H1 (cell line): Measurements from ENCODE around the gene BCL2L1. TPM values are rescaled to one million over a fixed set of nuclear protein-coding genes. Genes with fewer than 3 reads are reported as not detected.

Source experiments
- ATF2 ChIP-seq: IDR thresholded peaks from 2 replicates; pipeline ENCODE4 v1.6.1; 2012; ENCODE audit warnings: low read length, inconsistent platforms
- BACH1 ChIP-seq: IDR thresholded peaks from 2 replicates; pipeline ENCODE4 v1.6.1; 2012; ENCODE audit warnings: low read length, improper control_type of control experiment
- E2F6 ChIP-seq: IDR thresholded peaks from 2 replicates; pipeline ENCODE4 v1.6.1; 2012; ENCODE audit warnings: inconsistent platforms
- JUN ChIP-seq: IDR thresholded peaks from 2 replicates; pipeline ENCODE4 v1.6.1; 2011; ENCODE audit warnings: low read depth, mild to moderate bottlenecking, improper control_type of control experiment, low read length
- NRF1 ChIP-seq: IDR thresholded peaks from 2 replicates; pipeline ENCODE4 v1.6.1; 2011; ENCODE audit warnings: mild to moderate bottlenecking, low read depth, low read length, improper control_type of control experiment
- RFX5 ChIP-seq: IDR thresholded peaks from 2 replicates; pipeline ENCODE4 v1.6.1; 2011; ENCODE audit warnings: low read depth, low read length, improper control_type of control experiment, borderline replicate concordance
- TAF7 ChIP-seq: optimal IDR thresholded peaks from 2 replicates; pipeline ENCODE3; 2011; ENCODE audit warnings: low read depth, mild to moderate bottlenecking, inconsistent platforms, low read length, moderate library complexity, borderline replicate concordance
- polyA plus RNA-seq, 7 experiments: library from polyadenylated mRNA; depleted of rRNA in 3 of 7; stranded (reverse) in 5 of 7; unstranded in 2 of 7; fragments of >200 nt in 5 of 7; fragments of 200-250 nt in 2 of 7; gene quantifications; 1 replicate in 5 of 7; 2 replicates in 1 of 7; 4 replicates in 1 of 7; pipeline versions ENCODE4 v1.2.1 to v1.2.3, GENCODE V29; 2011 to 2013; ENCODE audit warnings: missing spikeins in 2 of 7, mixed read lengths in 2 of 7
- total RNA-seq: library from RNA; stranded (reverse); fragmentation: NEBNext Ultra II Directional; extraction: Animal tissue kit (Norgen Biotek cat#: 25700); gene quantifications from 2 replicates; pipeline ENCODE4 v1.2.1, GENCODE V29; 2021

Gene BCL2L1
- total and polyA plus RNA-seq, 2 of the 8 experiments (the other 6 are each of a cell fraction or from before 2014, with no cell fraction given), result 64.9 to 66.1 TPM

GRCh38 chr20:31674895-31675827, 47.5 kb downstream of the BCL2L1 start (continued):
- TF ChIP-seq E2F6 (no peak), BACH1 (no peak), ATF2 (no peak), TAF7 (no peak), JUN (no peak), RFX5 (no peak), NRF1 (no peak)
